Upper lobe of right lung (tissue), 1 donor: ENCODE results near the gene EXOC3L1. TPM values are rescaled to one million over a fixed set of nuclear protein-coding genes. Genes with fewer than 3 reads are reported as not detected.
A peak's percentile ranks its signal among the peaks of the same experiment; 100 is the strongest.

ENCODE experiments used
- ATAC-seq: fragments of 200-7000 bp; cut with Tn5 transposase; one replicate; pipeline ENCODE4 v1.9.1; 2020; ENCODE audit warnings: mild to moderate bottlenecking, moderate library complexity
- DNase-seq: peaks from one replicate; pipeline ENCODE4 v3.0.0-alpha.2; 2020
- H3K27ac ChIP-seq: fragments of 200-600 bp; one replicate; pipeline ENCODE4 v1.8.0; 2022
- H3K27me3 ChIP-seq: fragments of 200-600 bp; one replicate; pipeline ENCODE4 v1.8.0; 2022; ENCODE audit warnings: mild to moderate bottlenecking
- H3K36me3 ChIP-seq: fragments of 200-600 bp; one replicate; pipeline ENCODE4 v1.8.0; 2022
- H3K4me1 ChIP-seq: fragments of 200-600 bp; one replicate; pipeline ENCODE4 v1.8.0; 2022
- H3K4me3 ChIP-seq: fragments of 200-600 bp; one replicate; pipeline ENCODE4 v1.8.0; 2022; ENCODE audit warnings: mild to moderate bottlenecking
- H3K9me3 ChIP-seq: fragments of 200-600 bp; one replicate; pipeline ENCODE4 v1.8.0; 2022
- CTCF ChIP-seq: fragments of 200-600 bp; IDR thresholded peaks from one replicate; pipeline ENCODE4 v1.8.0; 2022; ENCODE audit warnings: antibody characterized with exemption
- intact Hi-C: fragments of 100-400 bp; cut with DNase I; formaldehyde crosslinking; loops from one replicate; pipeline ENCODE4 v1.11.0; 2022
- total RNA-seq: library from RNA; stranded (reverse); fragmentation: NEBNext Ultra II Directional; extraction: Animal tissue kit (Norgen Biotek cat#: 25700); gene quantifications from one replicate; pipeline ENCODE4 v1.2.1, GENCODE V29; 2021
- donor health status: DM: no; HTN: yes; CAD: no; lungs with severe emphysema.

EXOC3L1 gene
- total RNA-seq, 1 donor from 2014 or later: 17.1 TPM

GRCh38 chr16:67197704-67198103 is 7.8 kb upstream of the EXOC3L1 start:
- TF ChIP-seq CTCF: no peak
- Histone ChIP-seq H3K4me3 (no peak overlapping the region), H3K4me1 (peaks cover 25% of the 10 kb centered on the region), H3K27me3 (no peaks in the 10 kb centered on the region), H3K36me3 (peaks cover 74% of the 10 kb centered on the region), H3K27ac (no peak overlapping the region), H3K9me3 (no peaks in the 10 kb centered on the region)
- intact Hi-C loops: no loop called here
- ATAC-seq: no peak
- no peak for DNase-seq

- ATAC-seq (no peak), DNase-seq (no peak)
- Histone ChIP-seq H3K9me3 (no peaks in the 10 kb centered on the region), H3K27me3 (no peaks in the 10 kb centered on the region), H3K4me1 (peaks cover 28% of the 10 kb centered on the region), H3K27ac (no peak overlapping the region), H3K36me3 (peaks cover 66% of the 10 kb centered on the region), H3K4me3 (no peak overlapping the region)
- intact Hi-C loops: no loop called here
- no peak for TF ChIP-seq CTCF
These were observed 6.9 kb upstream of the EXOC3L1 start for GRCh38 chr16:67196881-67197280.

DNA sequence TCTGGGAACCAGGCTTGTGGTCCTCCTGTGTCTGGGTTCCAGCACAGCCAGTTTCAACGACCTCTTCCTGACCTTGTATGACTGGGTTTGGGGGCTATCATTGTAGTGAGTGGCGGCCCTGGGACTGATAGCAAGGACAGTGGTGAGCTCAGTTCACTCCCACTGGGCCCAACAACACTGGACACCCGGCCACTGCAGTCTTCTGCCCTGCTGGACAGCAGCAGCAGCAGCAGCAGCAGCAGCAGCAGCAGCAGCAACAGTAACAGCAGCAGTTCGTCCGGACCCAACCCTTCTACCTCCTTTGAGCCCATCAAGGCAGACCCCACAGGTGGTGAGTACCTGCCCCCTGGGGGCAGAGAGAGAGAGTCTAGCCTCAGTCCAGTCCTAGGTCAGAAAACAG is 5.7 kb upstream of the EXOC3L1 start:
- H3K9me3 ChIP-seq: no peaks in the 10 kb centered on the region
- DNase-seq (no peak), ATAC-seq (no peak)
- intact Hi-C loops: no loop called here
- peaks cover 58% of the 10 kb centered on the region for H3K36me3 ChIP-seq
- no peaks in the 10 kb centered on the region for H3K27me3 ChIP-seq
- no peak overlapping the region for H3K4me3 ChIP-seq
- no peak for TF ChIP-seq CTCF
- H3K27ac ChIP-seq: no peak overlapping the region
- peaks cover 36% of the 10 kb centered on the region for H3K4me1 ChIP-seq

GRCh38 chr16:67194260-67194659 is 4.3 kb upstream of the EXOC3L1 start:
- Histone ChIP-seq H3K27me3 (no peaks in the 10 kb centered on the region), H3K36me3 (peaks cover 58% of the 10 kb centered on the region), H3K27ac (no peak overlapping the region), H3K4me3 (no peak overlapping the region), H3K9me3 (no peaks in the 10 kb centered on the region), H3K4me1 (peaks cover 36% of the 10 kb centered on the region)
- no peak for DNase-seq
- no peak for ATAC-seq
- intact Hi-C loops: no loop called here
- no peak for TF ChIP-seq CTCF

GRCh38 chr16:67193536-67193935 is 3.6 kb upstream of the EXOC3L1 start:
- H3K4me3 ChIP-seq: peak overlapping the region; percentile 99
- TF ChIP-seq CTCF: no peak
- no peaks in the 10 kb centered on the region for H3K27me3 ChIP-seq
- intact Hi-C loops: no loop called here
- no peaks in the 10 kb centered on the region for H3K9me3 ChIP-seq
- ATAC-seq: no peak
- DNase-seq: no peak
- peaks cover 54% of the 10 kb centered on the region for H3K36me3 ChIP-seq
- H3K4me1 ChIP-seq: peaks cover 35% of the 10 kb centered on the region
- no peak overlapping the region for H3K27ac ChIP-seq

DNA sequence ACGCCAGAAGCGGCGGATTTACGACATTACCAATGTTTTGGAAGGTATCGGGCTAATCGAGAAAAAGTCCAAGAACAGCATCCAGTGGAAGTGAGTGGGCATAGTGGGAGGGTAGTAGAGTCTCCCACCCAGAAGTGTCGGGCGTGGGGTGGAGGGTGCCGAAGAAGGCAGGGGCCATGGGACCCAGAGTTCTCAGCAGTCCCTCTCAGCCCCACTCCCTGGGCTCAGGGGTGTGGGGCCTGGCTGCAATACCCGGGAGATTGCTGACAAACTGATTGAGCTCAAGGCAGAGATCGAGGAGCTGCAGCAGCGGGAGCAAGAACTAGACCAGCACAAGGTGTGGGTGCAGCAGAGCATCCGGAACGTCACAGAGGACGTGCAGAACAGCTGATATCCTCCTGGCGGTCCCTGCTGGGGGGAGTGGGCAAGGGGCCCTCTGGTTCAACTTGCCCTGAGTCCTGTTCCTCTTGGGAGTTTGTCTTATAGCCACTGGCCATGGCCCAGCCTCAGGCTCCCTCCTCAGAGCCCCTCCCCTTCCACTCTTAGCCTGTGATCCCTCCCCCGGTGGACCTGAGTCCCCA is 2.9 kb upstream of the EXOC3L1 start:
- DNase-seq (no peak), ATAC-seq (no peak)
- Histone ChIP-seq H3K27me3 (no peaks in the 10 kb centered on the region), H3K27ac (peak overlapping the region; percentile 82), H3K36me3 (peaks cover 48% of the 10 kb centered on the region), H3K4me1 (peaks cover 28% of the 10 kb centered on the region), H3K9me3 (no peaks in the 10 kb centered on the region), H3K4me3 (peak overlapping the region; percentile 99)
- intact Hi-C loops: no loop called here
- no peak for TF ChIP-seq CTCF
